H9 (cell line): ENCODE results near the gene HOXA9. TPM values are rescaled to one million over a fixed set of nuclear protein-coding genes. Genes with fewer than 3 reads are reported as not detected.

Experiments
- DNase-seq: peaks from one replicate; pipeline ENCODE4 v3.0.0-alpha.2; 2017
- H2AFZ ChIP-seq: one replicate; pipeline ENCODE4 v1.6.1; 2013; ENCODE audit warnings: mild to moderate bottlenecking, low read length, control low read depth, moderate library complexity
- H2AK5ac ChIP-seq: 2 replicates; pipeline ENCODE4 v1.6.1; 2013; ENCODE audit warnings: low read length, control low read depth, mixed read lengths; ENCODE audit not compliant: insufficient read length
- H2BK120ac ChIP-seq: one replicate; pipeline ENCODE4 v1.6.1; 2013; ENCODE audit warnings: low read depth, mild to moderate bottlenecking, low read length, control low read depth, inconsistent platforms; ENCODE audit not compliant: poor library complexity, severe bottlenecking
- H2BK12ac ChIP-seq: 2 replicates; pipeline ENCODE4 v1.6.1; 2013; ENCODE audit warnings: low read length, control low read depth, mixed read lengths, low read depth; ENCODE audit not compliant: insufficient read length
- H2BK15ac ChIP-seq: 2 replicates; pipeline ENCODE4 v1.6.1; 2013; ENCODE audit warnings: low read depth, low read length, control low read depth
- H2BK20ac ChIP-seq: one replicate; pipeline ENCODE4 v1.6.1; 2013; ENCODE audit warnings: low read depth, mild to moderate bottlenecking, low read length, control low read depth, inconsistent platforms; ENCODE audit not compliant: poor library complexity, severe bottlenecking
- H2BK5ac ChIP-seq: 2 replicates; pipeline ENCODE4 v1.6.1; 2013; ENCODE audit warnings: low read length, control low read depth, mixed read lengths; ENCODE audit not compliant: insufficient read length
- H3K14ac ChIP-seq: 2 replicates; pipeline ENCODE4 v1.6.1; 2013; ENCODE audit warnings: low read length, control low read depth; ENCODE audit not compliant: insufficient read depth
- H3K18ac ChIP-seq: 2 replicates; pipeline ENCODE4 v1.6.1; 2013; ENCODE audit warnings: low read depth, mild to moderate bottlenecking, mixed read lengths, low read length, control low read depth; ENCODE audit not compliant: insufficient read length
- H3K23ac ChIP-seq: 2 replicates; pipeline ENCODE4 v1.6.1; 2013; ENCODE audit warnings: low read length, control low read depth, mixed read lengths, low read depth; ENCODE audit not compliant: insufficient read length
- H3K23me2 ChIP-seq: 2 replicates; pipeline ENCODE4 v1.6.1; 2013; ENCODE audit warnings: low read depth, mild to moderate bottlenecking, mixed read lengths, low read length, control low read depth; ENCODE audit not compliant: insufficient read length, poor library complexity, severe bottlenecking
- H3K27ac ChIP-seq: 2 replicates; pipeline ENCODE4 v1.5.1; 2013; ENCODE audit warnings: low read length, control low read depth, mixed read lengths, low read depth; ENCODE audit not compliant: insufficient read length
- H3K27me3 ChIP-seq: 2 replicates; pipeline ENCODE4 v1.6.1; 2013; ENCODE audit warnings: low read length, control low read depth, inconsistent platforms; ENCODE audit not compliant: insufficient read depth
- H3K4ac ChIP-seq: 2 replicates; pipeline ENCODE4 v1.6.1; 2013; ENCODE audit warnings: low read depth, mild to moderate bottlenecking, control low read depth, inconsistent platforms, low read length, moderate library complexity
- H3K4me1 ChIP-seq: 2 replicates; pipeline ENCODE4 v1.6.1; 2013; ENCODE audit warnings: low read length, control low read depth, inconsistent platforms; ENCODE audit not compliant: insufficient read depth
- H3K4me2 ChIP-seq: 2 replicates; pipeline ENCODE4 v1.6.1; 2013; ENCODE audit warnings: low read length, control low read depth, mixed read lengths; ENCODE audit not compliant: insufficient read length, insufficient read depth
- H3K56ac ChIP-seq: 2 replicates; pipeline ENCODE4 v1.6.1; 2013; ENCODE audit warnings: low read depth, mild to moderate bottlenecking, mixed read lengths, low read length, control low read depth; ENCODE audit not compliant: insufficient read length
- H3K79me1 ChIP-seq: 2 replicates; pipeline ENCODE4 v1.6.1; 2013; ENCODE audit warnings: low read depth, mild to moderate bottlenecking, moderate library complexity, low read length, control low read depth, inconsistent platforms; ENCODE audit not compliant: insufficient read depth, poor library complexity, severe bottlenecking
- H3K79me2 ChIP-seq: 2 replicates; pipeline ENCODE4 v1.6.1; 2013; ENCODE audit warnings: low read length, control low read depth, inconsistent platforms; ENCODE audit not compliant: insufficient read depth
- H3K9ac ChIP-seq: 2 replicates; pipeline ENCODE4 v1.6.1; 2013; ENCODE audit warnings: low read length, control low read depth, mixed read lengths; ENCODE audit not compliant: insufficient read length; ENCODE audit errors: extremely low read depth
- H3K9me3 ChIP-seq: one replicate; pipeline ENCODE4 v1.6.1; 2013; ENCODE audit warnings: low read depth, low read length, inconsistent platforms; ENCODE audit not compliant: control insufficient read depth
- H3T11ph ChIP-seq: one replicate; pipeline ENCODE4 v1.6.1; 2013; ENCODE audit warnings: mild to moderate bottlenecking, low read length, control low read depth, inconsistent platforms
- H4K20me1 ChIP-seq: one replicate; pipeline ENCODE4 v1.6.1; 2013; ENCODE audit not compliant: control insufficient read depth, insufficient read length, insufficient read depth
- H4K5ac ChIP-seq: 2 replicates; pipeline ENCODE4 v1.6.1; 2013; ENCODE audit warnings: low read depth, mild to moderate bottlenecking, mixed read lengths, low read length, control low read depth; ENCODE audit not compliant: insufficient read length
- H4K8ac ChIP-seq: replicated peaks from 2 replicates; pipeline ENCODE4 v1.6.1; 2013; ENCODE audit warnings: low read length, control low read depth, mixed read lengths, low read depth; ENCODE audit not compliant: insufficient read length
- H4K91ac ChIP-seq: 2 replicates; pipeline ENCODE4 v1.6.1; 2013; ENCODE audit warnings: low read depth, mild to moderate bottlenecking, moderate library complexity, mixed read lengths, low read length, control low read depth; ENCODE audit not compliant: insufficient read length
- H3K27ac Mint-ChIP-seq, 3 experiments: 2 replicates in 2 of 3; 3 replicates in 1 of 3; pipeline ENCODE4 v1.8.0; 2020 to 2021; ENCODE audit warnings: mixed read lengths in 3 of 3, mild to moderate bottlenecking in 1 of 3, moderate library complexity in 1 of 3
- H3K27me3 Mint-ChIP-seq: 2 replicates; pipeline ENCODE4 v1.8.0; 2021; ENCODE audit warnings: low read depth, mild to moderate bottlenecking, moderate library complexity, mixed read lengths
- H3K36me3 Mint-ChIP-seq, 3 experiments: 2 replicates in 2 of 3; 3 replicates in 1 of 3; pipeline ENCODE4 v1.8.0; 2020 to 2021; ENCODE audit warnings: low read depth in 3 of 3, mixed read lengths in 3 of 3; ENCODE audit not compliant: insufficient read depth in 1 of 3
- H3K4me1 Mint-ChIP-seq, 2 experiments: 2 replicates each; pipeline ENCODE4 v1.8.0; 2020; ENCODE audit warnings: mixed read lengths in 2 of 2
- H3K4me3 Mint-ChIP-seq, 2 experiments: 2 replicates in 1 of 2; 3 replicates in 1 of 2; pipeline ENCODE4 v1.8.0; 2020 to 2021; ENCODE audit warnings: mild to moderate bottlenecking in 2 of 2, mixed read lengths in 2 of 2, moderate library complexity in 1 of 2
- H3K9me3 Mint-ChIP-seq, 2 experiments: 2 replicates in 1 of 2; 3 replicates in 1 of 2; pipeline ENCODE4 v1.8.0; 2020; ENCODE audit warnings: mild to moderate bottlenecking in 2 of 2, mixed read lengths in 2 of 2, moderate library complexity in 1 of 2
- CTCF ChIP-seq: fragments of 200-600 bp; sonication (generic); conservative IDR thresholded peaks from 3 replicates; pipeline ENCODE4 v1.8.0; 2021; ENCODE audit warnings: antibody characterized with exemption, mild to moderate bottlenecking
- WGBS: extraction: QIAGEN DNeasy Blood & Tissue Kit; methylation state at CpG from one replicate; pipeline ENCODE4 v1.1.7; 2013; ENCODE audit warnings: missing lambda C conversion rate, low lambda C conversion rate, mixed read lengths; ENCODE audit not compliant: insufficient read length; ENCODE audit errors: extremely low coverage; 5-methylcytosine and 5-hydroxymethylcytosine counted together
- total RNA-seq: library from RNA; stranded (reverse); gene quantifications from 2 replicates; pipeline ENCODE4 v1.2.1, GENCODE V29; 2021

The HOXA9 gene
- total RNA-seq, 1 experiment from 2014 or later = not detected

- peaks cover 8 to 9% of the 10 kb centered on the region in 2 experiments; a peak in 4 of 5 replicates for H3K9me3 Mint-ChIP-seq
- H2BK5ac ChIP-seq = no peak overlapping the region
- H2BK12ac ChIP-seq = no peak overlapping the region
- no peaks in the 10 kb centered on the region for H3K79me2 ChIP-seq
- no peak overlapping the region for H3K14ac ChIP-seq
- H3K79me1 ChIP-seq = no peaks in the 10 kb centered on the region
- no peak overlapping the region for H2BK15ac ChIP-seq
- no peak overlapping the region for H3K27ac ChIP-seq
- H4K8ac ChIP-seq = no peak overlapping the region
- H4K91ac ChIP-seq = no peak overlapping the region
- H3K36me3 Mint-ChIP-seq = no peaks in the 10 kb centered on the region; a peak in 1 of 7 replicates
- H3K27me3 ChIP-seq = peaks cover 95% of the 10 kb centered on the region
- no peaks in the 10 kb centered on the region for H3K23me2 ChIP-seq
- TF ChIP-seq CTCF = no peak
- H3K23ac ChIP-seq = no peak overlapping the region
- no peak overlapping the region for H3K4me3 Mint-ChIP-seq
- no peak overlapping the region for H3K4ac ChIP-seq
- H3K4me2 ChIP-seq = no peak overlapping the region
- H2AK5ac ChIP-seq = no peak overlapping the region
- peaks cover 97% of the 10 kb centered on the region for H3K27me3 Mint-ChIP-seq
- no peak overlapping the region for H2AFZ ChIP-seq
- H3K4me1 ChIP-seq = no peaks in the 10 kb centered on the region
- no peak overlapping the region for H3K18ac ChIP-seq
- H3K9me3 ChIP-seq = no peaks in the 10 kb centered on the region
- peaks cover 2% of the 10 kb centered on the region for H4K20me1 ChIP-seq
- H4K5ac ChIP-seq = no peak overlapping the region
- H3K56ac ChIP-seq = no peak overlapping the region
- peaks cover 0 to 10% of the 10 kb centered on the region in 2 experiments; a peak in 1 of 4 replicates for H3K4me1 Mint-ChIP-seq
- WGBS = no CpG with 5 or more reads among the region's 5 CpGs
- H2BK120ac ChIP-seq = no peak overlapping the region
- H2BK20ac ChIP-seq = no peak overlapping the region
- no peak for DNase-seq
- no peak overlapping the region for H3K9ac ChIP-seq
- no peak overlapping the region for H3T11ph ChIP-seq
- no peak overlapping the region for H3K27ac Mint-ChIP-seq
These were observed 39.3 kb downstream of the HOXA9 start for GRCh38 chr7:27125986-27126394.
